Measurements from ENCODE around the gene C5orf47. TPM values are rescaled to one million over a fixed set of nuclear protein-coding genes. Genes with fewer than 3 reads are reported as not detected.

C5orf47 gene
- total RNA-seq, 1 experiment from 2014 or later = not detected

- Histone ChIP-seq H3K9me3 (ENCODE audit: control insufficient read depth, insufficient read depth, low read depth, low read length) (no peaks in the 10 kb centered on the region), H3K4me3 (ENCODE audit: low read depth in 2 of 2, low read length in 2 of 2) (no peak overlapping the region), H3K4me1 (ENCODE audit: control insufficient read depth, insufficient read depth, low read length) (peaks cover 18% of the 10 kb centered on the region), H3K27me3 (ENCODE audit: control insufficient read depth, insufficient read depth, low read length) (no peaks in the 10 kb centered on the region), H3K27ac (ENCODE audit: low read length) (no peak overlapping the region), H3K36me3 (ENCODE audit: control insufficient read depth, insufficient read depth, low read length) (no peaks in the 10 kb centered on the region)
- in situ Hi-C loops (cut with HindIII; ENCODE audit: low pct_unique_long_range_greater_than_20kb, low sequenced_read_pairs) (no loop called here), intact Hi-C loops (cut with micrococcal nuclease; ENCODE audit: unreplicated experiment) (loop anchor here (2.0 to 5.0 kb wide), 2 partner anchors 85 to 353 kb away; partner anchors contain the start of gene CPEB4)
- no peak for ATAC-seq
- BruUV-seq (replicated peaks) = no TSS peak
- ChIA-PET CTCF (interaction anchor here (0.9 to 1.9 kb wide), 2 partner anchors 342 to 356 kb away, joined by 5 to 8 read pairs; partner anchors contain the start of gene BOD1), POLR2A (no interaction called here)
- DNase-seq (ENCODE audit: low read depth, low spot score) = no peak
- no peak for TF ChIP-seq TCF7L2 (IDR thresholded peaks at IDR 0.05; ENCODE audit: low read depth, low read length)
- TF ChIP-seq SIN3A (IDR thresholded peaks at IDR 0.05; ENCODE audit: borderline replicate concordance, insufficient read depth, low read depth, low read length) = no peak
- no peak for TF ChIP-seq CTCF (IDR thresholded peaks at IDR 0.05)
Observed at GRCh38 chr5:173971681-173972345, 17.2 kb upstream of the C5orf47 start.

- POLR2A ChIA-PET = interaction anchor here (0.6 kb wide), 1 partner anchor 915 kb away, joined by 11 read pairs; no protein-coding TSS in a partner anchor
- no peaks in the 10 kb centered on the region for H3K36me3 ChIP-seq (ENCODE audit: control insufficient read depth, insufficient read depth, low read length)
- BruUV-seq (replicated peaks) = no TSS peak
- H3K9me3 ChIP-seq (ENCODE audit: control insufficient read depth, insufficient read depth, low read depth, low read length) = no peaks in the 10 kb centered on the region
- H3K27ac ChIP-seq (ENCODE audit: low read length) = no peak overlapping the region
- in situ Hi-C loops (cut with HindIII; ENCODE audit: low pct_unique_long_range_greater_than_20kb, low sequenced_read_pairs) (no loop called here), intact Hi-C loops (cut with micrococcal nuclease; ENCODE audit: unreplicated experiment) (loop anchor here (2.0 to 5.0 kb wide), 2 partner anchors 85 to 354 kb away; partner anchors contain the start of gene CPEB4)
- TF ChIP-seq REST (IDR thresholded peaks at IDR 0.05; ENCODE audit: insufficient read depth in 1 of 2, low read depth in 2 of 2, low read length in 1 of 2) (no peak), CTCF (IDR thresholded peaks at IDR 0.05) (no peak), POLR2AphosphoS5 (IDR thresholded peaks at IDR 0.05; ENCODE audit: low read depth, low read length) (no peak), TCF7L2 (IDR thresholded peaks at IDR 0.05; ENCODE audit: low read depth, low read length) (no peak), SIN3A (IDR thresholded peaks at IDR 0.05; ENCODE audit: borderline replicate concordance, insufficient read depth, low read depth, low read length) (no peak)
- ATAC-seq (no peak), DNase-seq (ENCODE audit: low read depth, low spot score) (no peak)
- peak overlapping the region in 1 of 2 experiments; percentile 59; a peak in 3 of 4 replicates for H3K4me3 ChIP-seq (ENCODE audit: low read depth in 2 of 2, low read length in 2 of 2)
- no peaks in the 10 kb centered on the region for H3K27me3 ChIP-seq (ENCODE audit: control insufficient read depth, insufficient read depth, low read length)
- peaks cover 18% of the 10 kb centered on the region for H3K4me1 ChIP-seq (ENCODE audit: control insufficient read depth, insufficient read depth, low read length)
- CTCF ChIA-PET = interaction anchor here (0.8 to 1.4 kb wide), 3 partner anchors 9 to 343 kb away, joined by 3 to 8 read pairs (median 8); no protein-coding TSS in a partner anchor
Observed at GRCh38 chr5:173972607-173972924, 16.4 kb upstream of the C5orf47 start.
